HEK293 (cell line): ENCODE results near the gene ASXL3.
A peak's percentile ranks its signal among the peaks of the same experiment; 100 is the strongest.

Experiments
- CTCF ChIA-PET: fragments of 350-600 bp; formaldehyde crosslinking; extraction: SDS; loops from one replicate; lab custom pipeline; 2021; ENCODE audit warnings: antibody characterized with exemption; lab: Yijun Ruan, JAX
- POLR2A ChIA-PET: fragments of 300-600 bp; formaldehyde crosslinking; extraction: SDS; loops from one replicate; lab custom pipeline; 2020; ENCODE audit warnings: antibody characterized with exemption, inconsistent platforms; lab: Yijun Ruan, JAX
- H3K27ac ChIP-seq: fragments of 200-500 bp; sonication (Bioruptor generic); 2 replicates; pipeline ENCODE4 v1.5.1; 2014; ENCODE audit warnings: low read depth, low read length, control low read depth, inconsistent platforms; ENCODE audit errors: extremely low read depth
- H3K36me3 ChIP-seq, 2 experiments: fragments of 200-500 bp in 1 of 2; sonication (Bioruptor generic) in 1 of 2; 1 replicate in 1 of 2; 2 replicates in 1 of 2; pipeline ENCODE4 v1.5.1; 2014 to 2017; ENCODE audit warnings: inconsistent platforms in 2 of 2, low read length in 2 of 2; ENCODE audit not compliant: control insufficient read depth in 2 of 2, insufficient read depth in 1 of 2
- H3K4me1 ChIP-seq: fragments of 200-500 bp; sonication (Bioruptor generic); 2 replicates; pipeline ENCODE4 v1.5.1; 2014; ENCODE audit warnings: mild to moderate bottlenecking, low read length, inconsistent platforms; ENCODE audit not compliant: control insufficient read depth, insufficient read depth
- H3K4me3 ChIP-seq: 2 replicates; pipeline ENCODE4 v1.5.1; 2011; ENCODE audit warnings: low read depth, mild to moderate bottlenecking, control low read depth, low read length, moderate library complexity
- H3K9me3 ChIP-seq: fragments of 200-500 bp; sonication (Bioruptor generic); 2 replicates; pipeline ENCODE4 v1.5.1; 2014; ENCODE audit warnings: low read depth, low read length, inconsistent platforms; ENCODE audit not compliant: control insufficient read depth, insufficient read depth
- FEZF1 ChIP-seq: fragments of 450-650 bp; formaldehyde crosslinking; IDR thresholded peaks from 2 replicates; pipeline ENCODE4 v1.5.1; 2016; ENCODE audit warnings: missing biosample characterization, missing genetic modification characterization
- GLI4 ChIP-seq: fragments of 450-650 bp; formaldehyde crosslinking; IDR thresholded peaks from 2 replicates; pipeline ENCODE4 v1.5.1; 2016; ENCODE audit warnings: missing biosample characterization, missing genetic modification characterization
- KLF8 ChIP-seq: fragments of 450-650 bp; formaldehyde crosslinking; IDR thresholded peaks from 2 replicates; pipeline ENCODE4 v1.5.1; 2016; ENCODE audit warnings: missing biosample characterization, missing genetic modification characterization
- TRIM28 ChIP-seq: IDR thresholded peaks from 2 replicates; pipeline ENCODE4 v1.6.1; 2011; ENCODE audit warnings: low read length, control low read depth, borderline replicate concordance
- ZBTB21 ChIP-seq: fragments of 450-650 bp; formaldehyde crosslinking; IDR thresholded peaks from 2 replicates; pipeline ENCODE4 v1.5.1; 2017; ENCODE audit warnings: missing biosample characterization, missing genetic modification characterization
- ZFP69B ChIP-seq: fragments of 450-650 bp; formaldehyde crosslinking; IDR thresholded peaks from 2 replicates; pipeline ENCODE4 v1.5.1; 2016; ENCODE audit warnings: missing biosample characterization, missing genetic modification characterization
- ZNF169 ChIP-seq: fragments of 450-650 bp; formaldehyde crosslinking; IDR thresholded peaks from 2 replicates; pipeline ENCODE4 v1.5.1; 2016; ENCODE audit warnings: missing biosample characterization, missing genetic modification characterization
- ZNF184 ChIP-seq: fragments of 450-650 bp; IDR thresholded peaks from 2 replicates; pipeline ENCODE4 v1.5.1; 2018; ENCODE audit warnings: missing biosample characterization, mild to moderate bottlenecking, missing genetic modification characterization
- ZNF223 ChIP-seq: fragments of 450-650 bp; formaldehyde crosslinking; IDR thresholded peaks from 2 replicates; pipeline ENCODE4 v1.5.1; 2016; ENCODE audit warnings: missing biosample characterization, missing genetic modification characterization
- ZNF335 ChIP-seq: fragments of 450-650 bp; formaldehyde crosslinking; conservative IDR thresholded peaks from 2 replicates; pipeline ENCODE4 v1.5.1; 2016; ENCODE audit warnings: missing biosample characterization, missing genetic modification characterization
- ZNF341 ChIP-seq: fragments of 450-650 bp; formaldehyde crosslinking; IDR thresholded peaks from 2 replicates; pipeline ENCODE4; 2016; ENCODE audit warnings: low read depth, missing biosample characterization, missing genetic modification characterization
- ZNF350 ChIP-seq: fragments of 450-650 bp; formaldehyde crosslinking; IDR thresholded peaks from 2 replicates; pipeline ENCODE4 v1.5.0; 2017; ENCODE audit warnings: missing biosample characterization, mild to moderate bottlenecking, missing genetic modification characterization
- ZNF366 ChIP-seq: fragments of 450-650 bp; formaldehyde crosslinking; conservative IDR thresholded peaks from 2 replicates; pipeline ENCODE4 v1.5.1; 2016; ENCODE audit warnings: missing biosample characterization, missing genetic modification characterization
- ZNF624 ChIP-seq: fragments of 450-650 bp; formaldehyde crosslinking; IDR thresholded peaks from 2 replicates; pipeline ENCODE4 v1.5.1; 2017; ENCODE audit warnings: missing biosample characterization, missing genetic modification characterization
- TF ChIP-seq, protein P1 (sequence below): sonication (generic); formaldehyde crosslinking; IDR thresholded peaks from 2 replicates; pipeline ENCODE4 v1.8.1; 2022; ENCODE audit warnings: mild to moderate bottlenecking, moderate library complexity, missing genetic modification reagents
- TF ChIP-seq, protein P2 (sequence below): fragments of 450-650 bp; formaldehyde crosslinking; conservative IDR thresholded peaks from 2 replicates; pipeline ENCODE4 v1.5.1; 2016; ENCODE audit warnings: low read depth, missing biosample characterization, missing genetic modification characterization
- TF ChIP-seq, protein P3 (sequence below): fragments of 450-650 bp; formaldehyde crosslinking; IDR thresholded peaks from 2 replicates; pipeline ENCODE4 v1.5.1; 2017; ENCODE audit warnings: missing biosample characterization, missing genetic modification characterization

The ASXL3 gene

DNA sequence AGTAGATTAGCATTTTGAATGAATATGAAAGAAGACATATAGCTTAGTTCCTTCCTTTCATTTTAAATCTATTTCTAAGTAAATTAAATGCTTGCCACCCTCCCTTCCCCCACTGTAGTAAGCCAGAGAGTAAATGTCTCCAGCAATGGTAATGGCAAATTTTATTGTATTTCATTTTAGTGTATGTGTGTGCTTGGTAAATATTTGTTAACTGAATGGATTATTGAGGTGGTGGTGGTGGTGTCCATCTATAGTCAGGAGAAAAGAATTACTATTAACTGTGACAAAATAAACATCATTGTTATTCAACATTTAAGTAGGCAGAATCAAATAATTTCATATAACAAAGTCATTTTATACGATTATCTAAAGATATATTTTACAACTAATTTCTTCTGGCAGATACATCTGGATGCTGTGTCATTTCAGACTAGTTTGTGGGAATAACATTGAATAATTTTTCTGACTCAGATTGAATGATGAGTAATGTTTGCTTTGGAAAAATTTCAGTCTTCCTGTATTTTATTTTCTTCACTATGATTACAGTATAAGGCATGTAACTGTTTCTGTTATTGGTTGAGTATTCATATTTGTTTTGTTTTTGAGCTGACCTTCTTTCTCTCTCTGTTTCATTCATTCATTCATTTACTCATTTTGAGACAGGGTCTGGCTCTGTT, 18.3 kb downstream of the ASXL3 start:
- Histone ChIP-seq H3K4me1 (peaks cover 16% of the 10 kb centered on the region), H3K36me3 (no peaks in the 10 kb centered on the region), H3K27ac (no peak overlapping the region), H3K9me3 (no peaks in the 10 kb centered on the region), H3K4me3 (no peak overlapping the region)
- TF ChIP-seq ZNF169 (tag by site-specific recombination) (no peak), ZNF366 (tag by site-specific recombination) (0 out of 2 replicates have a peak, but pooled peaks have one; percentile 27), ZNF223 (no peak), ZNF335 (tag by site-specific recombination) (peak; percentile 30; the same call in 1 of the 2 replicates)
- TF ChIP-seq, protein P1, sequence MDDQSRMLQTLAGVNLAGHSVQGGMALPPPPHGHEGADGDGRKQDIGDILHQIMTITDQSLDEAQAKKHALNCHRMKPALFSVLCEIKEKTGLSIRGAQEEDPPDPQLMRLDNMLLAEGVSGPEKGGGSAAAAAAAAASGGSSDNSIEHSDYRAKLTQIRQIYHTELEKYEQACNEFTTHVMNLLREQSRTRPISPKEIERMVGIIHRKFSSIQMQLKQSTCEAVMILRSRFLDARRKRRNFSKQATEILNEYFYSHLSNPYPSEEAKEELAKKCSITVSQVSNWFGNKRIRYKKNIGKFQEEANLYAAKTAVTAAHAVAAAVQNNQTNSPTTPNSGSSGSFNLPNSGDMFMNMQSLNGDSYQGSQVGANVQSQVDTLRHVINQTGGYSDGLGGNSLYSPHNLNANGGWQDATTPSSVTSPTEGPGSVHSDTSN (CRISPR knock-in tag): no peak
- ChIA-PET CTCF (interaction anchor here (0.7 kb wide), 1 partner anchor 869 kb away, joined by 4 read pairs; no protein-coding TSS in a partner anchor), POLR2A (no interaction called here)

DNA sequence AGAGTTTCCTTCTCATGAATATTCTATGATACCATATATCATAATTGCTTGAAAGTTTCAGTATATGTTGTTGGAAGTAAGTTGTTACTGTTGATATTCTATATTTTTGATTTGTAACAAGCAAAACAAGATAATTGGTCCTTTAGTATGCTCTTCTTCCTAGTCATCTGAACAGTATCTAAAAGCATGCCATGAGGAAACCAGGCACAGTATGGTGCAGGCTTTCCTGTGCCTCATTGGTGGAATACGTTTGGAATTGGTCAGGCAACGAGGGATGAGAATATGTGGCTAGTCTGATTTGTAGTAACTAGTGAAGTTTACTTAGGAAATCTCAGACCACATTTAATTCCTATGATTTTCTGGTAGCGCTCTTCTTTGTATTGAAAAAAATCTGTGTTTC, 22.8 kb downstream of the ASXL3 start:
- POLR2A ChIA-PET: no interaction called here
- H3K27ac ChIP-seq: no peak overlapping the region
- H3K4me3 ChIP-seq: no peak overlapping the region
- peak; percentile 66; the same call in 1 of the 2 replicates for TF ChIP-seq TRIM28
- TF ChIP-seq ZNF624 (tag by site-specific recombination): no peak
- peaks cover 8% of the 10 kb centered on the region for H3K4me1 ChIP-seq
- H3K9me3 ChIP-seq: no peaks in the 10 kb centered on the region
- CTCF ChIA-PET: no interaction called here
- no peaks in the 10 kb centered on the region for H3K36me3 ChIP-seq

DNA sequence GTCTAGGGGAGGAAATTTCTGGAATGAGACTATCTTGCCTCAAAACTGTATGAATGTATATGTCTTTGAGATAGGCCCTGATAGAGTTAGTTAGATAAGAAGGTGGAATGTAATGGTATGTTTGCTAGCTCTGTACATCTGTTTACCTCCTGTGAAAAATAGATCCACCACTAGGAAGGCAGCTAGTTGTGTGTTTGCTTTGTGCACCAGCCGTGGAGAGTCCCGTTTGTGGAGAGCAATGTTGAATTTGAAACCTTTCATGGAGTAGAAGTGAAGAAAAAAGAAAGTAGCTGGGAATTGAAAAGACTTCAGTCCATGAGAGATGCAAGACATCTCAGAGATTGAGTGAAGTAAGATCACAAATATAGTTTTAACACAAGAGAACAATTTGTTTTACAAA, 25.4 kb downstream of the ASXL3 start:
- POLR2A ChIA-PET: no interaction called here
- H3K9me3 ChIP-seq: no peaks in the 10 kb centered on the region
- H3K4me3 ChIP-seq: no peak overlapping the region
- H3K27ac ChIP-seq: no peak overlapping the region
- peaks cover 7% of the 10 kb centered on the region for H3K4me1 ChIP-seq
- no peak for TF ChIP-seq ZNF341 (tag by site-specific recombination)
- TF ChIP-seq GLI4: no peak
- no peak for TF ChIP-seq ZNF184 (tag by site-specific recombination)
- TF ChIP-seq TRIM28: peak; percentile 77; the same call in 1 of the 2 replicates
- TF ChIP-seq FEZF1 (tag by site-specific recombination): no peak
- no peak for TF ChIP-seq KLF8 (tag by site-specific recombination)
- no peak for TF ChIP-seq ZNF350 (tag by site-specific recombination)
- CTCF ChIA-PET: interaction anchor here (0.6 to 1.0 kb wide), 2 partner anchors 12 to 18 kb away, joined by 3 read pairs; no protein-coding TSS in a partner anchor
- H3K36me3 ChIP-seq: no peaks in the 10 kb centered on the region

GRCh38 chr18:33605250-33605649, 27.2 kb downstream of the ASXL3 start:
- Histone ChIP-seq H3K9me3 (no peaks in the 10 kb centered on the region), H3K4me1 (peaks cover 7% of the 10 kb centered on the region), H3K4me3 (no peak overlapping the region), H3K36me3 (no peaks in the 10 kb centered on the region), H3K27ac (no peak overlapping the region)
- ChIA-PET CTCF (interaction anchor here (0.6 to 1.3 kb wide), 2 partner anchors 11 to 49 kb away, joined by 3 read pairs; no protein-coding TSS in a partner anchor), POLR2A (no interaction called here)
- TF ChIP-seq ZFP69B (tag by site-specific recombination): no peak
- TF ChIP-seq, protein P2, sequence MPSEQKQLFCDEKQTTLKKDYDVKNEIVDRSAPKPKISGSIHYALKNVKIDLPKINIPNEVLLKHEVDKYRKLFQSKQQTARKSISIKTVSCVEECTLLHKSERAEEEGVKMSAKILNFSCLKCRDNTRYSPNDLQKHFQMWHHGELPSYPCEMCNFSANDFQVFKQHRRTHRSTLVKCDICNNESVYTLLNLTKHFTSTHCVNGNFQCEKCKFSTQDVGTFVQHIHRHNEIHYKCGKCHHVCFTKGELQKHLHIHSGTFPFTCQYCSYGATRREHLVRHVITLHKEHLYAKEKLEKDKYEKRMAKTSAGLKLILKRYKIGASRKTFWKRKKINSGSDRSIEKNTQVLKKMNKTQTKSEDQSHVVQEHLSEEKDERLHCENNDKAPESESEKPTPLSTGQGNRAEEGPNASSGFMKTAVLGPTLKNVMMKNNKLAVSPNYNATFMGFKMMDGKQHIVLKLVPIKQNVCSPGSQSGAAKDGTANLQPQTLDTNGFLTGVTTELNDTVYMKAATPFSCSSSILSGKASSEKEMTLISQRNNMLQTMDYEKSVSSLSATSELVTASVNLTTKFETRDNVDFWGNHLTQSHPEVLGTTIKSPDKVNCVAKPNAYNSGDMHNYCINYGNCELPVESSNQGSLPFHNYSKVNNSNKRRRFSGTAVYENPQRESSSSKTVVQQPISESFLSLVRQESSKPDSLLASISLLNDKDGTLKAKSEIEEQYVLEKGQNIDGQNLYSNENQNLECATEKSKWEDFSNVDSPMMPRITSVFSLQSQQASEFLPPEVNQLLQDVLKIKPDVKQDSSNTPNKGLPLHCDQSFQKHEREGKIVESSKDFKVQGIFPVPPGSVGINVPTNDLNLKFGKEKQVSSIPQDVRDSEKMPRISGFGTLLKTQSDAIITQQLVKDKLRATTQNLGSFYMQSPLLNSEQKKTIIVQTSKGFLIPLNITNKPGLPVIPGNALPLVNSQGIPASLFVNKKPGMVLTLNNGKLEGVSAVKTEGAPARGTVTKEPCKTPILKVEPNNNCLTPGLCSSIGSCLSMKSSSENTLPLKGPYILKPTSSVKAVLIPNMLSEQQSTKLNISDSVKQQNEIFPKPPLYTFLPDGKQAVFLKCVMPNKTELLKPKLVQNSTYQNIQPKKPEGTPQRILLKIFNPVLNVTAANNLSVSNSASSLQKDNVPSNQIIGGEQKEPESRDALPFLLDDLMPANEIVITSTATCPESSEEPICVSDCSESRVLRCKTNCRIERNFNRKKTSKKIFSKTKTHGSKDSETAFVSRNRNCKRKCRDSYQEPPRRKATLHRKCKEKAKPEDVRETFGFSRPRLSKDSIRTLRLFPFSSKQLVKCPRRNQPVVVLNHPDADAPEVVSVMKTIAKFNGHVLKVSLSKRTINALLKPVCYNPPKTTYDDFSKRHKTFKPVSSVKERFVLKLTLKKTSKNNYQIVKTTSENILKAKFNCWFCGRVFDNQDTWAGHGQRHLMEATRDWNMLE (tag by site-specific recombination): peak; percentile 74
- TF ChIP-seq ZBTB21 (tag by site-specific recombination): peak; percentile 93
- TF ChIP-seq, protein P3, sequence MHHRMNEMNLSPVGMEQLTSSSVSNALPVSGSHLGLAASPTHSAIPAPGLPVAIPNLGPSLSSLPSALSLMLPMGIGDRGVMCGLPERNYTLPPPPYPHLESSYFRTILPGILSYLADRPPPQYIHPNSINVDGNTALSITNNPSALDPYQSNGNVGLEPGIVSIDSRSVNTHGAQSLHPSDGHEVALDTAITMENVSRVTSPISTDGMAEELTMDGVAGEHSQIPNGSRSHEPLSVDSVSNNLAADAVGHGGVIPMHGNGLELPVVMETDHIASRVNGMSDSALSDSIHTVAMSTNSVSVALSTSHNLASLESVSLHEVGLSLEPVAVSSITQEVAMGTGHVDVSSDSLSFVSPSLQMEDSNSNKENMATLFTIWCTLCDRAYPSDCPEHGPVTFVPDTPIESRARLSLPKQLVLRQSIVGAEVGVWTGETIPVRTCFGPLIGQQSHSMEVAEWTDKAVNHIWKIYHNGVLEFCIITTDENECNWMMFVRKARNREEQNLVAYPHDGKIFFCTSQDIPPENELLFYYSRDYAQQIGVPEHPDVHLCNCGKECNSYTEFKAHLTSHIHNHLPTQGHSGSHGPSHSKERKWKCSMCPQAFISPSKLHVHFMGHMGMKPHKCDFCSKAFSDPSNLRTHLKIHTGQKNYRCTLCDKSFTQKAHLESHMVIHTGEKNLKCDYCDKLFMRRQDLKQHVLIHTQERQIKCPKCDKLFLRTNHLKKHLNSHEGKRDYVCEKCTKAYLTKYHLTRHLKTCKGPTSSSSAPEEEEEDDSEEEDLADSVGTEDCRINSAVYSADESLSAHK (tag by site-specific recombination): no peak
